HG03342 (cell line): ENCODE results near the gene PSMC1.
A peak's percentile ranks its signal among the peaks of the same experiment; 100 is the strongest.
"Not testable (repeated sequence)": the region's sequence is repeated elsewhere in the genome, so short reads cannot be mapped to it uniquely, and the experiment has no call there.

Source experiments
- ATAC-seq: cut with Tn5 transposase; IDR thresholded peaks from one replicate; pipeline ENCODE4 v1.9.1; 2021; ENCODE audit warnings: mild to moderate bottlenecking, moderate library complexity; ENCODE audit not compliant: unreplicated experiment

The PSMC1 gene

GRCh38 chr14:90256354-90257131 lies at the start of gene PSMC1:
PSMC1 (plus strand) TSS chr14:90256553; CDS start chr14:90256598, 45 bp downstream.
- peak; percentile 94 for ATAC-seq

GRCh38 chr14:90213099-90213748 lies 43.1 kb upstream of the PSMC1 start:
- ATAC-seq = no peak

GRCh38 chr14:90228478-90228877 lies 27.9 kb upstream of the PSMC1 start:
- no peak for ATAC-seq

- ATAC-seq = not testable (repeated sequence)
Measured at GRCh38 chr14:90229942-90230341, 26.4 kb upstream of the PSMC1 start.

- ATAC-seq = peak; percentile 74
Measured at GRCh38 chr14:90235179-90235976, 21.0 kb upstream of the PSMC1 start.

GRCh38 chr14:90239139-90239538 lies 17.2 kb upstream of the PSMC1 start:
- no peak for ATAC-seq

- ATAC-seq = no peak
Measured at GRCh38 chr14:90242444-90242843, 13.9 kb upstream of the PSMC1 start.

- no peak for ATAC-seq
Measured at GRCh38 chr14:90246936-90247335, 9.4 kb upstream of the PSMC1 start.

GRCh38 chr14:90247441-90247840 lies 8.9 kb upstream of the PSMC1 start:
- ATAC-seq = not testable (repeated sequence)

- no peak for ATAC-seq
Measured at GRCh38 chr14:90248594-90248993, 7.8 kb upstream of the PSMC1 start.

- no peak for ATAC-seq
Measured at GRCh38 chr14:90253826-90254225, 2.5 kb upstream of the PSMC1 start.

- ATAC-seq = no peak
Measured at GRCh38 chr14:90255871-90256270, 482 bp upstream of the PSMC1 start.

- ATAC-seq = peak; percentile 90
Measured at GRCh38 chr14:90263748-90264449, 7.5 kb downstream of the PSMC1 start.

- no peak for ATAC-seq
Measured at GRCh38 chr14:90266441-90267154, 10.2 kb downstream of the PSMC1 start.

- no peak for ATAC-seq
Measured at GRCh38 chr14:90268420-90268819, 12.1 kb downstream of the PSMC1 start.

GRCh38 chr14:90272523-90272922 lies 16.2 kb downstream of the PSMC1 start:
- no peak for ATAC-seq

- ATAC-seq = no peak
Measured at GRCh38 chr14:90273532-90273931, 17.2 kb downstream of the PSMC1 start.

- ATAC-seq = no peak
Measured at GRCh38 chr14:90274019-90274418, 17.7 kb downstream of the PSMC1 start.

GRCh38 chr14:90274808-90275457 lies 18.6 kb downstream of the PSMC1 start:
- no peak for ATAC-seq

GRCh38 chr14:90275458-90275814 lies 19.1 kb downstream of the PSMC1 start:
- no peak for ATAC-seq
